Pulmonary artery endothelial cell (primary cell): ENCODE data around the gene STK32B. TPM values are rescaled to one million over a fixed set of nuclear protein-coding genes. Genes with fewer than 3 reads are reported as not detected.
A peak's percentile ranks its signal among the peaks of the same experiment; 100 is the strongest.
"Not testable (repeated sequence)": the region's sequence is repeated elsewhere in the genome, so short reads cannot be mapped to it uniquely, and the experiment has no call there.

Experiments used
- DNase-seq: peaks from one replicate; pipeline ENCODE4 v3.0.0-alpha.2; 2011; ENCODE audit warnings: low read depth, low spot score
- total RNA-seq: library from RNA; depleted of rRNA; stranded (reverse); fragments of >200 nt; gene quantifications from 2 replicates; pipeline ENCODE4 v1.2.3, GENCODE V29; 2014

STK32B gene
- total RNA-seq, 1 donor from 2014 or later, result 12.4 TPM

DNA sequence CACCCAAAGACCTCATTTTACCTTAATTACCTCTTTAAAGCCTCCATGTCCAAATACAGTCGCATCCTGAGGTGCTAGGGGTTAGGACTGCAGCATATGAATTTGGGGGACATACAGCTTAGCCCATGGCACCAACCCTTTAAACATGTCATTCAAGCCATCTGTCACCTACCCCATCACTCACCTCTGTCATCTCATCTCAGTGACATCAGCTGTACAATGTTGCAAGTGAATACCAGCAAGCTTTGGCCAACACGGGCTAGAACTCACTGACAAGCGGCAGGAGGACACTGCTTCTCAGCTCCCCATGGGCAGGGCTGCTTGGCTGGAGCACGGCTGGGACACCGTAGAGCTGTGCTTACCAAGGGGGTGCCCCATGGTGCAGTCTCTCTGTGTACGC lies 107.5 kb downstream of the STK32B start:
- no peak for DNase-seq

DNA sequence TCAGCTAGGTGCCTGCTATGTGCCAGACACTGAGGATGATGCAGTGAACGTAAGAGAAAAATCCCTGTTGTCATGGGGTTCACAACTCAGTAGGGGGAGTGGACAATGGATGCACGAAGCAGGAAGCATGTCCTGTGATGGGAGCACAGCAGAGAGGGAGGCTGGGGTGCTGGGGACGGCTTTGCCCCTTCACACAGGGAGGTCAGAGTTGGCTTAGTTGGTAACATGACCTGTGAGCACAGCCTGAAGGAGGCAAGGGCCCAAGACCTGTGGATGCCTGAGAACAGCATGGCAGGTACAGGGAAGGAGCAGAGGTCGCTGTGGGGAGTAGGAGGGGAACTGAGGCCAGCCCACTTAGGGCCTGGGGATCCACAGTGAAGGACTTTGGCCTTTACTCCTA lies 109.4 kb downstream of the STK32B start:
- DNase-seq, result no peak

DNA sequence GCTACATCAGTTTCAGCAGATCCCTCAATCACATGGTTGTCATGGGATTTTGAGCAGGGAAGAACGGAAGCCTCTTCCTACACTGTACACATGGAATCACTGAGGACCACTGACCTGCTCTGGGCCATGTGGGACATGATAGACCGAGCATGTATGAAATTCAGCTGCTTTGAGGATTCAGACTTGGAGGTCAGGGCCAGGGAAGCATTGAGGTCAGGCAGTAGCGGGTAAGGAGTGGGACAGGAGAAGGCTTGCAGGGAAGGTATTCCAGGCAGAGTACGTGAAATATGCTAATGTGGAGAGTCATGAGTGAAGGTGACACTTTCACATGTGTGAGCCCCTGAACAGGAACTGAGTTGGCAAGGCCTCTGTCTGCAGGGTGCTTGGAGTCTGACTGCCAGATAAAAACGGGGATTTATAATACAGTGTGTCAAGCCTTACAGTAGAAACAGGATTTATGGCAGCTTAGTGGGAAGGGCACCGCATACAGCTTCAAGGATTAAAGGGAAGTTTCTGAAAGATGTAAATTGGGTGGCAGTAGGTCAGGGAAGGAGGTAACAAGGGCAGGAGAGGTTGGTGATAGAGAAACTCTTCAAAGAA lies 111.7 kb downstream of the STK32B start:
- no peak for DNase-seq

DNA sequence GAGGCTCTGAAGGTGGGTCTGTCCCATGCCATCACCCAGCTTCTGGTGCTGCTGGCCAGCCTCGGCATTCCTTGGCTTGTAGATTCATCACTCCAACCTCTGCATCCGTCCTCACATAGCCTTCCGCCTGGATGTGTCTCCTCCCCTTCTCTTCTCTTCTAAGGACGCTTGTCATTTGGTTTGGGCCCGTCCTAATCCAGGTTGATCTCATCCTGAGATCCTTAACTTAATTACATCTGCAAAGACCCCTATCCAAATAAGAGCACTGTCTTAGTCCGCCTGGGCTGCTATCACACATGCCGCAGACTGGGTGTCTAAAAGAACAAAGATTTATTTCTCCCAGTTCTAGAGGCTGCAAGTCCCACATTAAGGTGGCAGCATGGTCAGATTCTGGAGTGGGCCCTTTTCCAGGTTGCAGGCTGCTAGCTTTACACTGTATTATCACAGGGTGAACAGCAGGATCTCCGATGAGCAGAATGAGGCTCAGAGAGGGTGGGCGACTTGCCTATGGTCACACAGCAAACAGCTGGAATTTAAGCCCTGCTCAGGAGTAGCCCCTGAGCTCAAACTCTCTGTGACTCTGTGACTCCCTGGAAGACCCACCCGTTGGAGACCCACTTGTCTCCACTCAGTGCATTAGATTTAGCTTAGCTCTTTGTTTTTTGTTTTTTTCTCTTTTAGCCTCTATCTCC lies 113.1 kb downstream of the STK32B start:
- DNase-seq, result no peak

DNA sequence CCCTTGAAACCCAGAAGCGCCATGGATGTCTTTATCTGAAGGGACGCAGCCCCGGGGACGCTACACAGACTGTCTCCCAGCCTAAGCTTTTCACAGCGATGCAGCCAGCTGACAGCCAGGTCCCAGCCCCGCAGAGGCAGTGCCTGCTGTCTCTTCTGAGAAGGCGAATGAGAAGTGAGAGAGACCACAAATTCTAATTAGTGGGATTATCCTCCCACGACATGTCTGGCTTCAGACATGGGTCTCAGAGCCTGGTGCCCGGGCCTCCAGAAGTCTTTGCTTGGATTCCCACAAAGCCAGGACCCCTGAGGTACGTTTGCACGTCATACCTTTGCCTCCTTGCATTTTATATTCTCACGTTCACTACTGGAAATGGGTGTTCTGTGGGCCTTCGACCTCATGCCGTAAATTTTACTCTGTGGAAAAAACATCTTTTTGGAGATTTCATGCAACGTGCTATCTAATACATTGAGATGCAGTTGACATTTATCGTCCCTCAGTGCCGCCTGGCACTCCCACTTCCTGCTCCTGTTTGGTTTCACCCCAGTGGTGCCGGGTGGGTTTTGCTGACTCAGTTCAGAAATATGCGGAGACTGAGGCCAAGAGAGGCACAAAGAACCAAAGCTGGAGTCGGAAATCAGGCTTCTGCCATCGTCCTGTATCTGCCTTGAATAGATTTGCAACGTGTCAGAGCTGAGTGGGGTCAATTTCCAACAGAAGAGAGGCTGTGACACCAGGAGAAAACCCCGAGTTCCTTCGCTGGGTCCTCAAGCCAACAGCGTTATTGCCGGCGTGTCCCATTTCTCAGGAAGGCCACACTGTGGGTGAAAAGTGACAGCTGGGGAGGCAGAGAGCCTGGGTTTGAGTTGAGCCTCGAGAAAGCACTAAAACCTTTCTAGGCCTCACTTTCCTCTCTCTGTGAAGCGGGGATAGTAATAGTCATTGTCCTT lies 114.4 kb downstream of the STK32B start:
- DNase-seq, result peak; percentile 7

DNA sequence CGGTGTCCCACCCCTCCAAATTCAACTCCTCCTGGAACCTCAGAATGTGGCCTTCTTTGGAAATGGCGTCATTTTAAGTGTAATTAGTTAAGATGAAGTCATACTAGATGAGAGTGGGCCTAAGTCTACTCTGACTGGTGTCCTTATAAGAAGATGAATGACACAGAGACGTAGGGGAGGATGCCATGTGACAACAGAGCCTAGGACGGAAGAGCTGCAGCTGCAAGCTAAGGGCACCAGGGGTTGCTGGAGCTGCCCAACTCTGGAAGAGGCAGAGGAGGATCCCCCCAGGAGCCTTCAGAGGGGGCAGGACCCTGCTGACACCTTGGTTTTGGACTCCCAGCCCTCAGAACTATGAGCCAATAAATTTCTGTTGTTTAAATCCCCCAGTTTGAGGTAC lies 115.1 kb downstream of the STK32B start:
- DNase-seq, result no peak

DNA sequence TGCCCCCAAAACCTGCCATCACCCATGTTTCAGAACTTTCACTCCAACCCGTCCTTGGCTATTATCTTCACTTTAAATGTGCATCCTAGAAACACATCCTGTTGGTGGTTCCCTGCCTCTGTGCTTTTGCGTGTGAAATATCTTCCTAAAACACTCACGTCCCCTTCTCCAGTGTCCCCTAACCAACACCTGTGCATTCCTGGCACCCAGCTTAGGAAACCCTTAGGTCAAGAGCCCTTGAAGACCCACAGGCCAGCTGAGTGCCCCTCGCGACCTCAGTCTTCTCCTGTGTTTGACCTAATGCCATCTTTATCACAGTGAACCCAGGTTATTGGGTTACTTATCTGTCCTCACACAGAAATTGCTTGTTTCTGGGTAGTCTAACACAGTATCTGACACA lies 117.6 kb downstream of the STK32B start:
- DNase-seq, result no peak

DNA sequence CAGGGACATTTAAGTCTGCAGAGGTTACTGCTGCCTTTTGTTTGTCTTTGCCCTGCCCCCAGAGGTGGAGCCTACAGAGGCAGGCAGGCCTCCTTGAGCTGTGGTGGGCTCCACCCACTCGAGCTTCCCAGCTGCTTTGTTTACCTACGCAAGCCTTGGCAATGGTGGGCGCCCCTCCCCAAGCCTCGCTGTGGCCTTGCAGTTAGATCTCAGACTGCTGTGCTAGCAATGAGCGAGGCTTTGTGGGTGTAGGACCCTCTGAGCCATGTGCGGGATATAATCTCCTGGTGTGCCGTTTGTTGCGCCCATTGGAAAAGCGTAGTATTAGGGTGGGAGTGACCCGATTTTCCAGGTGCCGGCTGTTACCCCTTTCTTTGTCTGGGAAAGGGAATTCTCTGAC lies 124.6 kb downstream of the STK32B start:
- not testable (repeated sequence) for DNase-seq

DNA sequence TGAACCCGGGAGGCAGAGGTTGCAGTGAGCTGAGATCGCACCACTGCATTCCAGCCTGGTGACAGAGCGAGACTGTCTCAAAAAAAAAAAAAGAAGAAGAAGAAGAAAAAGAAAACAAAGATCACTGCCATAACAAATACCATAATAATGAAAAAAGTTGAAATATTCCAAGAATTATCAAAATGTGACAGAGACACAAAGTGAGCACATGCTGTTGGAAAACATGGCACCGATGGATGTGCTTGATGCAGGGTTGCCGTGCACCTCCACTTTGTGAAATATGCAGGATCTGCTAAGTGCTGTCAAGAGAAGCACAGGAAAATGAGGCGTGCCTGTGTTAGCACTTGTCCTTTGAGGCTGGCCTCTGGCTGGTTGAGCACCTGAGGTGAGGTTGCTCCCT lies 133.3 kb downstream of the STK32B start:
- DNase-seq, result no peak

DNA sequence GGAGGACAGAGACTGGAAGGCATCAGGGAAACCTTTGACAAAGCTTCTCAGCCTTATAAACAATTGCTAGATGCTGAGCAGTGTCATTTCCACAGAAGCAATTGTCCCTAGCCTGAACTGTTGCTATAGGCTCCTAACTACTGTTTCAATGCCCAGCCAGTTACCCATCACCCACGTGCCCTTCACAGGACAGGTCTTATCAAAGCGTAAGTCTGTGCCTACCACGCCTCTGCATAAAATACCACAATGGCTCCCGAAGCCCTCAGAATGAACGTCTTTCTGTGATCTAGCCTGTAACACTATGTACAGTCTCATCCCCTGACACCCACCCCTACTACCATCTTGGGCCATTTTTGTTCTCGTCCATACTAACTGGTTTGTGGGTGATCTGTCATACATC lies 134.3 kb downstream of the STK32B start:
- no peak for DNase-seq

DNA sequence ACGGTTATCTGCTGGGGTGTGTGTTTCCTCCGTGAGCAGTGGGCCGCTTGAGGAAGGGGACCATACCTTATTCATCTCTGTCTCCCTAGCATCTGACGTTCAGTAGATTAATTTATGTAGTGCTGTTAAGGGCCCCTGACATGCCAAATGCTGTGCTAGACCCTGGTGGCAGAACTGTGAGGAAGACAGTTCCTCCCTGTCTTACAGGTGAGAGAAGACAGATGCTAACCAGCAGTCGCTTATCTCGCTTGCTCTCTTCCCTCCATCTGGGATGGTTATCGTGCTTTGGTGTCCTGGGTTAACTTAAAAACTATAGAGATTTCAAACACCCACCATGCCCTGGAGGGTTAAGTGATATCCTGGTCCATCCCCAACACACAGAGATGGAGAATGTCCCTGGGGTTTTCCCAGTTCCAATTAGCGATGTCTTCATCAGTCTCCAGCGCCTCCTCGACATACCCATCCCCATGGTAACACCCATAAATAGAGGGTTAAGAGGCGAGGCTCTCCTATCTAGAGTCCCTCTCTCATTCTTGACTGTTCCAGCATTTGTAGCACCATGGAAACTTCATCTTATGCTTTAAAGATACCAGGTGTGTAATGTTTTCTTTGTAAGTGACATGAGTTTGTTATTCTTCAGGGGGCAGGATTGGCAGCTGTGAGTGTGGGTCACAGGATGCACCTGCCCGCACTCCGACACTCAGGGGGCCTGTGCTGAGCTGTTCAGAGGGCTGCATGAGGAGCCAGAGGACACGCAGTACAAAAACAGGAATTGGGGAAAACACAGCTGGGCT lies 135.2 kb downstream of the STK32B start:
- peak; percentile 47 for DNase-seq

DNA sequence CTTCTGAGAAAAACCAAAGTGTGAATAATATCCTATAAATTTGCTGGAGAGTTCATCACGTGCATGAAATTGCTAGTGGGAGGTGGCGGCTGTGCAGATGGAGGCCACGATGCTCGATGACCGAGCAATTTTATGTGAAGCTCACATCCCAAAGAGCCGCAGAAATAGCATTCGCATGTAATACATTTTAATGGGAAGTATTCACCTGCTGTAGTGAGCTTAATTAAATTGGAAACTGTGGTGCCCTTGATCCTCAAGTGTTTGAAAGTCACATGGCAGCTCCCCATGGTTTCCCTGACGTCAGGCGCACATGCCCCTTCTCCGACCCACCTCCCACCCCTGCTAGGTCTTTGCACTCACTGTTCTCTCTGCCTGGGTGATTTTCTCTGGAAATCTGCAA lies 136.8 kb downstream of the STK32B start:
- DNase-seq, result no peak

DNA sequence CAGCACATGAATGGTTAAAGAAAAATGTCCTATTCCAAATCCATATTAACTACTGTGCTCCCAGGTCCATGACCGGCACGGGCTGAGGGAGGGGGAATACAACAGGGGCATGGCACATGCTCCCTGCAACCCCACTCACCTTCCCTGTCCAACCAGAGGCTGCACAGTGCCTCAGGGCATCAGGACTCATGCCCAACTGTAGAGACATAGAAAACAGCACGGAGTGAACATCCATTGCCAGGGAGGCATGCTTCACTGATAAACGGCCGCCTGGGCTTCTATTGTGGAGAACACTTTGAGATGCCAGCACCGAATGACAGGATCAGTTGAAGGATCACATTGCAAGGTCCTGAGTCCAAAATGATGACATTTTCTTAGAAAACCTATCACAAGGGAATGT lies 140.6 kb downstream of the STK32B start:
- no peak for DNase-seq

DNA sequence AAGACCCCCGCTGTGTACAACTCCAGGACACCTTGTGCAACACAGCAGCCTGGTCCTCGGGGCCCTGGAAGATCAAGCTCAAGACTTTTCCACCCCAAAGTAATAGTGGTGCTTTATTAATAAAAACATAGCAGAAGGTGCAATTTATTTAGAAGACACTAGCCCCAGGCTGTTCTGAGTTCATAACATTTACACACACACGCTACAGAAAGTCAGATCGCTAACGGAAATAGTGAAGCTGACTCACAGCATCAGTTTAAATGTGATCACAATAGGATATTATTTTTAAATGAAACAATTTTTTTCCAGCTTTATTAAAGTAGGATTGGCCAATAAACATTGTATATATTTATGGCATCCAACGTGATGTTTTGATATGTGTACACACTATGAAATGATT lies 141.0 kb downstream of the STK32B start:
- no peak for DNase-seq

DNA sequence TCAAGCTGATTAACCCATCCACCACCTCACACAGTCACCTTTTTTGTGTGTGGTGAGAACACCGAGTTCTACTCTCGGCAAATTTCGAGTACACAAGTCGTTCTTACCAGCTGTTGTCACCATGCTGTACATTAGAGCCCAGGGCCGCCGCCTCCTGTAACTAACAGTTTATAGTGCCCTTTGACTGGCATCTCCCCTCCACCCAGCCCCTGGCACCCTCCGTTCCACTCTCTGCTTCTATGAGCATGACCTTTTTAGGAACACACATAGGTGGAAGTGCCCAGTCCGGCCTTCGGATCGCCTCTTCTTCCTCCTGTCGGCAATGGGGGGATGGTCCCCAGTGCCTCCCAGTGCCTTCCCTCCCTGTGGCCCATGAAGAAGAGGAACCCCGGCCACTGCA lies 141.4 kb downstream of the STK32B start:
- no peak for DNase-seq

DNA sequence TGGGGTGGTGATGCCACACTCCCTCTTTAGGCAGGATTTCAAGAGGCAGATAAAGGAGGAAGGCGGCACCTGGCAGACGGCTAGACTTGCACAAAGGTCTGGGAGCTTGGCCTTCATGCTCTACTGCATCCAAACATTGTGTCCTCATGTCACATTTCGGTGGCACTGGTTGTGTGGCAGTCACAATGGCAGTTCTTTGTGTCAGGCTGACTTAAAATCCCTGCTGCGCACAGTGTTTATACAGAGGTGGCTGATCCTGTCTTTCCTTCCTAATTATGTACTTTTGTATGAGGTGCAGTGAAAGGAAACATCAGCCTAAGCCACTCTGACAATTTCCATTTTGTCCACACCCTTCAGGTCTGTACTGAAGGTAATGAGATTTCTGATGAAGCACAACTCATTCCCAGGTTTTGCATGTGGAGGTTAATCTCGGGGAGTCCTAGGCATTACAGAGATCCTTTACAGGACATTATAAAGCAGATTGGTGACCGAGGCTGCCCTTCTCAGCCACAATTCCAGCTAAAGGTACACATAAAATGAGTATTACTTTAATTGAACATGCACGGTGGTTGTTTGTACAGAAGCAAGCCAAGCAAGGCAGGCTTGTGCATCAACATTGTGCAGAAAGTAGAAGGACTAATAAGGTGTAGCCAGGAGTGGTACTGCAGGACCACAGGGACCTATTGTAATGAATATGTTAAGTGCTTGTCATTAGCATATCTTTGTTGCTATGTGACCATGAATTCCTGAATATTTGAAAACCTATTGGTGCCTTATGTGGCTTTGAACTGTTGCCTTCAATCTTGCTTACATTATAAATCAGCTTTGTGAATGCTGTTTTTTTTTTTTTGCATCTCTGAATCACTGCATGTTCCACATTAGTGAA lies 147.6 kb downstream of the STK32B start:
- no peak for DNase-seq

DNA sequence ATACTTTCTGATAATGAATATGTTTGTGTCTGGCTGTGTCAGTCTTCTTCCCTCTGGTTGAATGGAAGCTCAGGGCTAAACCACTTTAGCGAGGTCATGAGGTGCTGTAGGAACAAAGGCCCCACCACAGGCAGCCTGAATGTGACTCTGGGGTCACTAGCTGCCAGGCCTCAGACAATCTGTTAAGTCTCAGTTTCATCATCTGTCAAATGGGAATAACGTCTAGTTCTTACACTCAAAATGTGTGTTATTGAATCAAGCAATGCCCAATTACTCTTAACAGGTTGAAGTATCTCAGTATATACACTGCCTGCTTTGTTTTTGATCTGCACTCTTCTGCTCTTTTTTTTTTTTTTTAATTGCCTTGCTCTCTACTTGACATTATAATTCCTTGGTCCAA lies 148.6 kb downstream of the STK32B start:
- no peak for DNase-seq

DNA sequence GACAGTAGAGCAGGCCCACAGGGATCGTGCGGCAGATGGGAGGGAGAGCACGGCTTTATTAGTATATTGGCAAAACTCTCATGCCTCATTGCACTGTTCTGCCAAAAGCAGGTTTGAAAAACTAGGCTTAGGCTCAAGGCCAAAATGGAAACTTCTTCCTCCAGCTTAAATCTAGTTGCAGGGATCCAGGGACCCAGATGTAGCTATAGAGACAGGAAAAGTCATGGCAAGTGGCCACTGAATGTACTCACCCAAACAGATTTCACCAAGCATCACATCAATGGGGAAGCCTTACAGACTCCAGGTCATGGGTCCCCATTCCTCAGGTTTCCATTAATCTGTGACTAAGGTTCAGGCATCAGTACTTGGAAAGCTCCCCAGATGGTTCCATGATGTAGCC lies 149.2 kb downstream of the STK32B start:
- DNase-seq, result no peak

DNA sequence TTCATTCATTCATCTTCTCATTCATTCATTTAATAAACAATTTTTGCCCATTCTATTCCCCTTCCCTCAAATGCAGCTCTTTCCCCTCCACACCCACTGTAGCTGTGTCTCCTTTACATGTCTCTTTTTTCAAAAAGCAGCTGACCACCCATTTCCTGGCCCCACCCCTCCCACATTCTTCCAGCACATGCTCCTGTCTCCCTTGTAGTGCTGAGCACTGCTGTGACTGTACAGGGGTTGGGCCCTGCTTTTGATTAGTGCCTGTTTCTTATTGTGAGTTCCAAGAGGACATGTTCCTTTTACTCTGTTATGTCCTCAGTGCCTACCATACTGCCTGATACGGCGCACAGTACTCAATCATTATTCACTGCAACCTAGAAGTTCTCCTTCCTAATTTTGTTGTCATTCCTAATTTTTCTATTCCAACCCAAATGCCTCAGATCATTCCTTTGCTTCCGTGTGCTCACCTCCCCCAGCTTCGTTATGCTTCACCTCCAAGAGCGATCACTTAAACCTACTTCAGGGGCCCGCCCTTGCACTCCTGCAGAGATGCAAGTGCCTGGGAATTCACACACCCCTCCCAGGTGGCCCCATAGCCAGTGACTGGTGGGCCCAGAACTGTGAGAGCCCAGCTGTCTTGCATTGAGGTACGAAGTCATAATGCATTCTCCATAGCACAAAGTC lies 152.2 kb downstream of the STK32B start:
- DNase-seq, result no peak

DNA sequence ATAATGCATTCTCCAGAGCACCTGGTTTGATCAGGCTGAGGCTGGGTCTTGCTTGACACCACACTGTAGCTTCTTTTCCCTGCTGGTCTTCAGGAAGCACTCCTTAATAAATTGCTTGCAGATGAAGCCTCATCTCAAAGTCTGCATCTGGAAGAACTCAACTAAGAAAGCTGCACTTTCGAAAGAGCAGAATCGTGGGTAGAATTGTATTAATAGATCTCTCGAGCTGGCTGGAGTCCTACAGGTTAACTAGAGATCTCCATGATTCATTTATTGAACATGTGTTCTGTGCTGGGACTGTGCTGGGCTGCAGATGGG lies 152.7 kb downstream of the STK32B start:
- DNase-seq, result no peak
